Right lobe of liver (tissue), 6 donors: ENCODE data around the gene WDR13. TPM values are rescaled to one million over a fixed set of nuclear protein-coding genes. Genes with fewer than 3 reads are reported as not detected.

Experiments used
- ATAC-seq, 4 donors: fragments of 200-7000 bp; cut with Tn5 transposase; one replicate each; pipeline ENCODE4 v1.9.1; 2020; ENCODE audit warnings: mild to moderate bottlenecking in 4 of 4, moderate library complexity in 4 of 4
- DNase-seq, 3 donors: peaks; one replicate each; pipeline ENCODE4 v3.0.0-alpha.2; 2020
- H3K27ac ChIP-seq, 3 donors: fragments of 200-600 bp; one replicate each; pipeline ENCODE4 v1.8.0; 2022
- H3K27me3 ChIP-seq, 2 donors: fragments of 200-600 bp; one replicate each; pipeline ENCODE4 v1.8.0; 2022
- H3K36me3 ChIP-seq, 4 donors: fragments of 200-600 bp; sonication (generic) in 1 of 4; one replicate each; pipeline versions ENCODE4 v1.5.1 to v1.8.0; 2017 to 2022; ENCODE audit warnings: control low read depth in 1 of 4
- H3K4me1 ChIP-seq, 4 donors: fragments of 200-600 bp; sonication (generic) in 1 of 4; one replicate each; pipeline versions ENCODE4 v1.5.1 to v1.8.0; 2017 to 2022; ENCODE audit warnings: control low read depth in 1 of 4
- H3K4me3 ChIP-seq, 3 donors: fragments of 200-600 bp; one replicate each; pipeline ENCODE4 v1.8.0; 2022
- H3K9me3 ChIP-seq, 4 donors: fragments of 200-600 bp; sonication (generic) in 1 of 4; one replicate each; pipeline versions ENCODE4 v1.5.1 to v1.8.0; 2017 to 2022; ENCODE audit warnings: control low read depth in 1 of 4
- POLR2A ChIP-seq: fragments of 450-650 bp; IDR thresholded peaks from one replicate; pipeline ENCODE4 v1.6.1; 2017; ENCODE audit warnings: antibody characterized with exemption, mild to moderate bottlenecking
- WGBS: methylation state at CpG from one replicate; pipeline ENCODE4 v1.1.6; 2018; ENCODE audit warnings: low coverage, low lambda C conversion rate; ENCODE audit not compliant: insufficient coverage; ENCODE audit errors: missing lambda C conversion rate; 5-methylcytosine and 5-hydroxymethylcytosine counted together
- intact Hi-C, 2 donors: fragments of 100-400 bp; cut with DNase I; formaldehyde crosslinking; loops; one replicate each; pipeline versions ENCODE4 v1.11.2 to v1.14.1; 2022
- total RNA-seq, 6 experiments: library from RNA; depleted of rRNA in 2 of 6; stranded (reverse); fragments of >200 nt in 2 of 6; fragmentation: NEBNext Ultra II Directional in 3 of 6; extraction: Animal tissue kit (Norgen Biotek cat#: 25700) in 3 of 6; gene quantifications; one replicate each; pipeline versions ENCODE4 v1.1.0 to v1.2.4, GENCODE V29; 2016 to 2023
- TF ChIP-seq, protein P1 (sequence below), 4 donors: fragments of 200-600 bp in 3 of 4; fragments of 450-650 bp in 1 of 4; IDR thresholded peaks; one replicate each; pipeline versions ENCODE4 v1.5.1 to v1.8.0; 2016 to 2022; ENCODE audit warnings: antibody characterized with exemption in 4 of 4, mild to moderate bottlenecking in 2 of 4
- donor health status: DM: no; HTN: yes; CAD: no.
- donor health status: DM: no; HTN: no; CAD: no.
- donor health status: DM: no; HTN: no; CAD: no.
- donor health status: DM: no; HTN: yes; CAD: no.
- donor health status: DM: no; HTN: yes; CAD: no.

The WDR13 gene
- total RNA-seq, 6 experiments from 2014 or later = 46.5 to 193 (median 80.8) TPM

DNA sequence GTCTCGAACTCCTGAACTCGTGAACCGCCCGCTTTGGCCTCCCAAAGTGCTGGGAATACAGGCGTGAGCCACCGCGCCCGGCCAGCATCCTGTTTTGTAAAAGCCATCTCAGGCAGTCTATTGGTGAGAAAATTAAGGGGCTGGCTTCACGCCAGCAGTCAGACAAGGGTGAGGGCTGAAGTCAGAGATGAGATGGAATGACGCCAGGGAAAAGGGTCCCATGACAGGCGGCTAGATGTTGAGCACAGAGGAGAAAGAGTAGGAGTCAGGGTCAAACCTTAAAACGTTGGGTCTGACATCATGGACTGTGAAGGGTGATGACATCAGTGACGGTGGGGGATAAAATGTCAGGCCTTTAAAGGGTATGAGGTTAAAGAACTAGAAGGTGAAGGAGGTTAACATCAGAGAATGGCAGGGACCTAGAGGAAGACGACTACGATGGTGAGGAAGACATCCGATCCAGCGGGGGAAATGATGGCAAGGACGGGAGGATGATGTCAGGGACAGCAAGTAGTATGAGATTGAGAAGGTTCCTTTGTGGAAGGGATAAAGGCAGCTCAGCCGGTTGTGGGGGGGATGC, 23.5 kb upstream of the WDR13 start:
- TF ChIP-seq, protein P1, sequence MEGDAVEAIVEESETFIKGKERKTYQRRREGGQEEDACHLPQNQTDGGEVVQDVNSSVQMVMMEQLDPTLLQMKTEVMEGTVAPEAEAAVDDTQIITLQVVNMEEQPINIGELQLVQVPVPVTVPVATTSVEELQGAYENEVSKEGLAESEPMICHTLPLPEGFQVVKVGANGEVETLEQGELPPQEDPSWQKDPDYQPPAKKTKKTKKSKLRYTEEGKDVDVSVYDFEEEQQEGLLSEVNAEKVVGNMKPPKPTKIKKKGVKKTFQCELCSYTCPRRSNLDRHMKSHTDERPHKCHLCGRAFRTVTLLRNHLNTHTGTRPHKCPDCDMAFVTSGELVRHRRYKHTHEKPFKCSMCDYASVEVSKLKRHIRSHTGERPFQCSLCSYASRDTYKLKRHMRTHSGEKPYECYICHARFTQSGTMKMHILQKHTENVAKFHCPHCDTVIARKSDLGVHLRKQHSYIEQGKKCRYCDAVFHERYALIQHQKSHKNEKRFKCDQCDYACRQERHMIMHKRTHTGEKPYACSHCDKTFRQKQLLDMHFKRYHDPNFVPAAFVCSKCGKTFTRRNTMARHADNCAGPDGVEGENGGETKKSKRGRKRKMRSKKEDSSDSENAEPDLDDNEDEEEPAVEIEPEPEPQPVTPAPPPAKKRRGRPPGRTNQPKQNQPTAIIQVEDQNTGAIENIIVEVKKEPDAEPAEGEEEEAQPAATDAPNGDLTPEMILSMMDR (IDR thresholded peaks at IDR 0.05) = no peak
- no peak for TF ChIP-seq POLR2A

DNA sequence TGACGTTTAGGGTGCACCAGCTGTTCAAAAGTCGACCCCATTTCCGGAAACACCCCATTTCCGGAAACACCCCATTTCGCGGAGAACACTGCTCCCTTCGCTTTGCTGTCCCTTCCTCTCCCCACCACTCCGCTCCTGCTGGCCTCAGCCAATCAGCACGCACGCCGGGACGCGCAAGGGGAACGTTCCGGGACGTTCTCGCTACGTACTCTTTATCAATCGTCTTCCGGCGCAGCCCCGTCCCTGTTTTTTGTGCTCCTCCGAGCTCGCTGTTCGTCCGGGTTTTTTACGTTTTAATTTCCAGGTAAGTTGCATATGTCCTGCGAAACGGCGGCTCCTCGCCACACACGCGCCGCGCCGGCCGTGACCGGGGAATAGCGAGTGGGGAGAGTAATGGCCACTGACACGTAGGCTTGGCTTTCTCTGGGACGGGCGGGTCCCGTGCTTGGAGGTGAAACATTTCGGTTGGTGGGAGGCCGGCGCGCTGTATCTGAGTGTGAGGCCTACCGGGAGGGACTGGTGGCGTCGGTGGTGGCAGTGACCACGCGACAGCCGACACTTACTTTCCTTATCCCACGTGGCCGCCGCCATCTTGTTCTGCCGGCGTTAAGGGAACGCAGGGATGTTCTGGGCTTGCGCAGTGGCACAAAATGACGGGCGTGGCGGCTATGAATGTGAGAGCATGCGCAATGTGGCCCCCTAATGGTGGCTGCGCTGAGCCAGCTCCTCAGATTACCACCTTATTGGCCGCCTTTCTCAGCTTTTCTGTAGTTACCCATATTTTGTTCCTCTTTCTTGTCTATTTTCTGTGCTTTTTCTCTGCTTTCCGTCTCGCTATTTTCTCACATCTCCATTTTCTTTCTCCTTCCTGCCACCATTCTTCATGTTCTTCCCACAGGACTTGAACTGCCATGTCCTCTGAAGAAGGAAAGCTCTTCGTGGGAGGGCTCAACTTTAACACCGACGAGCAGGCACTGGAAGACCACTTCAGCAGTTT, 22.7 kb upstream of the WDR13 start, which contains the start of gene RBM3:
Gene RBM3 (plus strand): TSS at position 215 of the 997 bp plus-strand sequence. CDS start 697 bp downstream, at position 912.
- DNase-seq (peak; percentile 92 to 95 (median 93)), ATAC-seq (peak; percentile 97 to 98 (median 98))
- intact Hi-C loops = no loop called here
- Histone ChIP-seq H3K4me1 (peaks cover 0 to 10% (median 0%) of the 10 kb centered on the region in 4 donors), H3K27ac (peak within 1 kb of the TSS; percentile 93 to 99 (median 98)), H3K4me3 (peak within 1 kb of the TSS; percentile 71 to 82 (median 77)), H3K36me3 (peaks cover 0 to 32% (median 14%) of the 10 kb centered on the region in 4 donors), H3K9me3 (no peaks in the 10 kb centered on the region), H3K27me3 (no peaks in the 10 kb centered on the region)
- TF ChIP-seq POLR2A = peak; percentile 89
- TF ChIP-seq, protein P1 (IDR thresholded peaks at IDR 0.05) = peak; percentile 27 to 36 (median 32)
- WGBS = 32% methylated on average over 42 of the region's 71 CpGs

More for the DNA sequence above, 23.5 kb upstream of the WDR13 start:
- Histone ChIP-seq H3K4me3 (peak overlapping the region; percentile 71 to 82 (median 77)), H3K27ac (peak overlapping the region; percentile 93 to 99 (median 98)), H3K27me3 (no peaks in the 10 kb centered on the region), H3K36me3 (peaks cover 0 to 32% (median 14%) of the 10 kb centered on the region in 4 donors), H3K4me1 (peaks cover 0 to 10% (median 0%) of the 10 kb centered on the region in 4 donors), H3K9me3 (no peaks in the 10 kb centered on the region)
- WGBS = 44% methylated on average over 18 of the region's 19 CpGs
- ATAC-seq (peak in 3 of 4 donors; percentile 9 to 18 (median 15)), DNase-seq (peak in 2 of 3 donors; percentile 49 to 59)
- intact Hi-C loops = no loop called here

DNA sequence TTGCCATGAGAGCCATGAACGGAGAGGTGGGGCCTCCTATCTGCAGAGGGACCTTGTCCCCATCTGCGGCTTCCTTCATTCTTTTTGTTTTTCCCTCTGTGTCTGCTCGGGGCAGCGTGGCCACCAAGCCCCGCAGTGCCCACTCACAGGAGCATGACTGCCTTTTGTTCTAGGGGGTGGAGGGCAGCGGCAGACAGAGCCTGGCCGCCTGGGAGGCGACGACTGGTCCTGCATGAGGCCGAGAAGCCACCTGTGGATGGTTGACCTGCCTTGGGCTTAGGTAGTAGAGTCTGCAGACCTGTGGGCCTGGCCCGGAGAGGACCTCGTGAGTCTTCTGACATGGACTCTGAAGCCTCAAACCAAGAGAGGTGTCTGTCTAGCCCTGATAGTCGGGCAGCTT, 21.6 kb upstream of the WDR13 start:
- no peaks in the 10 kb centered on the region for H3K9me3 ChIP-seq
- 58% methylated on average over 4 of the region's 13 CpGs for WGBS
- peak overlapping the region in 2 of 3 donors; percentile 98 to 99 for H3K27ac ChIP-seq
- H3K36me3 ChIP-seq = peaks cover 0 to 32% (median 14%) of the 10 kb centered on the region in 4 donors
- TF ChIP-seq POLR2A = no peak
- TF ChIP-seq, protein P1 (IDR thresholded peaks at IDR 0.05) = no peak
- no peaks in the 10 kb centered on the region for H3K27me3 ChIP-seq
- intact Hi-C loops = no loop called here
- ATAC-seq = no peak
- peaks cover 0 to 10% (median 0%) of the 10 kb centered on the region in 4 donors for H3K4me1 ChIP-seq
- no peak for DNase-seq
- H3K4me3 ChIP-seq = peak overlapping the region; percentile 71 to 82 (median 77)

DNA sequence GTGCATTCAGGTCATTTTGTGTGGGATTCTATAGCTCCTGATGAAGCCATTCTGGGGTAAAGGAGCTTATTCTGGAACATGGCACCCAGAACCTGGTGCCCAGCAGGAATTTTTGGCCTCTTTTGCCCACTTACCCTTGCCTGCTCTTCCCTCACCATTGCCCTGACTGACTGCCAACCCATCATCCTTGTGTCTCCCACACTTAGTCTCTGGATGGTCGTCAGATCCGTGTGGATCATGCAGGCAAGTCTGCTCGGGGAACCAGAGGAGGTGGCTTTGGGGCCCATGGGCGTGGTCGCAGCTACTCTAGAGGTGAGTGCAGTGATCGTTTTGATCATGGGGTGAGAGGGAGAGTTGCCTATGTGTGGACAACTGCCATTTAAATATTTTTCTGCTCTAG, 21.2 kb upstream of the WDR13 start:
- intact Hi-C loops = no loop called here
- no peaks in the 10 kb centered on the region for H3K9me3 ChIP-seq
- no peak overlapping the region for H3K27ac ChIP-seq
- peaks cover 0 to 10% (median 0%) of the 10 kb centered on the region in 4 donors for H3K4me1 ChIP-seq
- DNase-seq = no peak
- ATAC-seq = no peak
- no peak for TF ChIP-seq POLR2A
- TF ChIP-seq, protein P1 (IDR thresholded peaks at IDR 0.05) = no peak
- 69% methylated on average over 6 of the region's 6 CpGs for WGBS
- H3K36me3 ChIP-seq = peaks cover 0 to 32% (median 14%) of the 10 kb centered on the region in 4 donors
- no peak overlapping the region for H3K4me3 ChIP-seq
- H3K27me3 ChIP-seq = no peaks in the 10 kb centered on the region
